ENCODE results near the gene FARP1.
A peak's percentile ranks its signal among the peaks of the same experiment; 100 is the strongest.

Gene FARP1

GRCh38 chr13:98142380-98143156 lies at the start of gene FARP1:
FARP1 (plus strand) TSS chr13:98143094; CDS start chr13:98213243, 70,149 bp downstream.
- DNase-seq (ENCODE audit: low spot score), result peak; percentile 91

DNA sequence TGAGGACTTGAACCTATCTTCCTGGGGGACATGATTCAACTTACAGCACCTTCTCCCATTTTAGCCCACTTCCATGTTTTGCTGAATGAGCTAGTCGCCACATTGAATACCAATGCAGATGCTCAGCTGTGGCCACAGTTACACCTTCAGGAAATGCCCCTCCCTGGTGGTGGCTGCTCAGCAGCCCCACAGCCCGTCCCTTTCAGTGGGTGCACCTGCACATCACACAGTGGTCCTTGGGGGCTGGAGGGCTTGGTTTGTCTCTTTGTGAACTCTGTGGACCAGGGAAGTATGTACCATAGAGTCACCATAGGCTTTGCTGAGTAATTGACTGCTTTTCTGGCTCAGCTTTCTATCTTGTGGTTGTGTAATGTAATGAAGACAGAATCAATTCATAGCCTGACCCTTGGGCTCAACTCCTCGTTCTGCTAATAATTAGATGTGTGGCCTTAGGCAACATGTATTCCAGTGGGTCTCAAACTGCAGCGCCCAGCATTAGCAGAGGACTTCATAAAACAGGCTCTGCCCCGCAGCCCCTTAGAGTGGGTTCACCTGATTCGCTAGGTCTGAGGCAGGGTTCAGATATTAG lies 48.1 kb upstream of the FARP1 start:
- no peak for DNase-seq (ENCODE audit: low spot score)

GRCh38 chr13:98096059-98096458 lies 46.8 kb upstream of the FARP1 start:
- DNase-seq (ENCODE audit: low spot score), result no peak

- no peak for DNase-seq (ENCODE audit: low spot score)
Measured at GRCh38 chr13:98097749-98098148, 45.1 kb upstream of the FARP1 start.

GRCh38 chr13:98098516-98098915 lies 44.4 kb upstream of the FARP1 start:
- DNase-seq (ENCODE audit: low spot score), result no peak

DNA sequence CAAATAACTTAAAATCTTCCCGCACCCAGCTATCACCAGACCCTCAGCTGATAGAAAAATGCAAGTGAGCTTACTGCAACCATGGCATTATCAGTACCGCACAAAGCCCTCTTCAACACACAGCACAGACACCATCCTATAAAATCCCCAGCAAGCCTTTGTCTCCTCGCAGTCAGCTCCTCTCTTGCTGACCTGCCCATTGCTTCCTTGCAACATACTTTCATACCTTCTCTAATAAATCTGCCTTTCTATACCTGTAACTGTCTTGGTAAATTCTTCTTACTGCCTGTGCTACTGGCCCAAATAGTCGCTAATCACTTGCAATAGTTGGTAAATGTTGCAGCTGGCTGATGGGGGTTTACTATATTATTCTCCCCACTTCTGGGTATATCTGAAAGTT lies 43.3 kb upstream of the FARP1 start:
- no peak for DNase-seq (ENCODE audit: low spot score)

GRCh38 chr13:98100481-98100880 lies 42.4 kb upstream of the FARP1 start:
- DNase-seq (ENCODE audit: low spot score), result no peak

GRCh38 chr13:98103531-98103930 lies 39.4 kb upstream of the FARP1 start:
- DNase-seq (ENCODE audit: low spot score), result no peak

- peak; percentile 18 for DNase-seq (ENCODE audit: low spot score)
Measured at GRCh38 chr13:98103942-98104880, 38.7 kb upstream of the FARP1 start.

- DNase-seq (ENCODE audit: low spot score), result peak; percentile 44
Measured at GRCh38 chr13:98105929-98106336, 37.0 kb upstream of the FARP1 start.

GRCh38 chr13:98108341-98108740 lies 34.6 kb upstream of the FARP1 start:
- DNase-seq (ENCODE audit: low spot score), result peak; percentile 21

DNA sequence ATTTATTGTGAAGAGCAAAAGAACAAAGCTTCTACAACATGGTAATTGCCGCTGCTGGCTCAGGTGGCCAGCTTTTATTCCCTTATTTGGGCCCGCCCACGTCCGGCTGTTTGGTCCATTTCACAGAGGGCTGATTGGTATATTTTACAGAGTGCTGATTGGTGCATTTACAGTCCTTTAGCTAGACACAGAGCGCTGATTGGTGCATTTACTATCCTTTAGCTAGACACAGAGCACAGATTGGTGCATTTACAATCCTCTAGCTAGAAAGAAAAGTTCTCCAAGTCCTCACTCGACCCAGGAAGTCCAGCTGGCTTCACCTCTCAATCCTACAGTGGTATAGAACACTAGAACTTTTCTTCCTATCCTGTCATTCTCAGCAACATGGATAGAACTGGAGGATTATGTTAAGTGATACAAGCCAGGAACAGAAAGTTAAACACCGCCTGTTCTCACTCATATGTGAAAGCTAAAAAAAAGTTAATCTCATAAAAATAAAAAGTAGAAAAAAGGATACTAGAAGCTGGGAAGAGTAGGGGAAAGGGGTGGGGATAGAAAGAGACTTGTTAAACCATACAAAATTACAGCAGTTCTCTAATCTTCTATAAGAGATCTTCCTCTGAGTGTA lies 33.6 kb upstream of the FARP1 start:
- no peak for DNase-seq (ENCODE audit: low spot score)

DNA sequence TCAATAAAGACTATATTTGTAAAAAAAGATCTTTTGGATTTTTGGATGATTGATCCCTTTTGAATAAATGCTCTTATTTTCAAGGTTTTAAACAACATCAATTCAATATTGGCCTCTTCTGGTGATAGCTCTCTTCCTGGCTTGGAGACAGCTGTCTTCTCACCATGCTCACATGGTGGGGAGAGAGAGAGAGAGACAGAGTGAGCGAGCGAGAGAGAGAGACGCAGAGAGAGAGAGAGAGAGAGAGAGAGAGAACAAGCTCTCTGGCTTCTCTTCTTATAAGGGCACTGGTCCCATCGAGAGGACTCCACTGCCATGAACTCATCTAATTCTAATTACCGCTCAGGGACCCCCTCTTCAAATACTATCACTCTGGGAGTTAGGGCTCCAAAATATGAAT lies 32.1 kb upstream of the FARP1 start:
- DNase-seq (ENCODE audit: low spot score), result no peak

DNA sequence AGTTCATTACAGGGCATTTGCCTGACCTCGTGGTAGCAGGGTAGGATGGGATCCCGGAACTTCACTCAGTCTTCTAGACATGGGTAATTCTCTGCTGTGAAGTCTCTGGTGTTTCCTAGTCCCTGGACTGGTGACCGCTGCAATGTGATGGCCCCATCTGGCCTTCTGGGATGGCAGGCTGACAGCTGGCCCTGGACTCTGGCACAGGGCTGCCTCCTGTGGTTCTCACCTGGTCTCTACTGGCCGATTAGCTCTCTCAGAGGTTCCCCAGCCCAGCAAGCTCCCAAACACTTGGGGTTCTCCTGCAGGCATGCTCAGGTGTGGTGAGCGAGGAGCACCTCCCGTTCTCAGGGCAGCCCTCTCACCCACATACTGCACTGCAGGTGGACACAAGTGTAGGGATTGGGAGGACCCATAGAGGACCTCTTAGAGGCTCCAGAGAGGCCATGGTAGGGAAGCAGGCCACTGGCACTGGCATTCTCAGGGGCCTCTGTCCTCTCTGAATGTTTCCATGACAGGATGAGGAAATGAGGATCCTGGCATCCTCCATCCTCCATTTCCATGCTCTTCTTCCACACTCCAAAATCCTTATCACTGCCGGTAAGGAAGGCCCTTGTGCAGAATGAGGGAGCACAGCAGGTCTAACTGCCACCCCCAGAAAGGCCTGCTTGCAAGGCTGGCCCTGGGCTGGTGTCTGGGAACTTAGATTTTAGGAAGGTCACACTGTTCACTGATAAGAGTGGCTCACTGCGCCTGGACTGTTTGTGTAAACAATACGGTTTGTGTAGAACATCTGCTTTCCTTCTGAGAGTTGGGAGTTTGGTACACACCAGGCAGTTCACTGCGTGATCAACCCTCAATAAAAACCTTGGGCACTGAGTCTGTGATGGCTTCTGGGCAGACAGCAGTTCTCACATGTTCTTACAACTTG lies 31.5 kb upstream of the FARP1 start:
- no peak for DNase-seq (ENCODE audit: low spot score)

DNA sequence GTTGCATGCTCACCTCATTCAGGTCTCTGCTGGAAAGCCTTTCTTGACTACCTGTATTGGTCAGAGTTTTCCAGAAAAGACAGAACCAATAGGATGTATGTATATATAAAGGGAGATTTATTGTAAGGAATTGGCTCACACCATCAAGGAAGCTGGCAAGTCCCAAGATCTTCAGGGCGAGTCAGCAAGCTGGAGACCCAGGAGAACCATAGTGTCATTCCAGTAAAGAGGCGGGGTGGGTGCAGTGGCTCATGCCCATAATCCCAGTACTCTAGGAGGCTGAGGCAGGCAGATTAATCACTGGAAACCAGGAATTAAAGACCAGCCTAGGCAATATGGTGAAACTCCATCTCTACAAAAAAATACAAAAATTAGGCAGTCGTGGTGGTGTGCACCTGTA lies 30.4 kb upstream of the FARP1 start:
- DNase-seq (ENCODE audit: low spot score), result no peak

DNA sequence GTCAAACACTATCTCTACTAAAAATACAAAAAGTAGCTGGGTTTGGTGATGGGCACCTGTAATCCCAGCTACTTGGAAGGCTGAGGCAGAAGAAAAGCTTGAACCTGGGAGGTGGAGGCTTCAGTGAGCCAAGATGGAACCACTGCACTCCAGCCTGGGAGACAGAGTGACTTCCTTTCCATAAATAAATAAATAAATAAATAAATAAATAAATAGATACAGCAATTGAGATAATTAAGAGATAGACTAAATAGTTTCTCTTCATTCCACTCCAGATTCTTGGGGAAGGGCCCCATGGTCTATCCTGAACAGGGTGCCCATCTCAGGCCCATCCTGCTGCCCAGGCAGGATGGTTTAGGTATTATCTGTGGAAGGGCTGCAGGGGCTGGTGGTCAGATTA lies 24.0 kb upstream of the FARP1 start:
- DNase-seq (ENCODE audit: low spot score), result no peak

- DNase-seq (ENCODE audit: low spot score), result no peak
Measured at GRCh38 chr13:98123176-98123575, 19.7 kb upstream of the FARP1 start.

GRCh38 chr13:98129059-98129746 lies 13.7 kb upstream of the FARP1 start:
- no peak for DNase-seq (ENCODE audit: low spot score)

- no peak for DNase-seq (ENCODE audit: low spot score)
Measured at GRCh38 chr13:98133946-98134345, 8.9 kb upstream of the FARP1 start.

- no peak for DNase-seq (ENCODE audit: low spot score)
Measured at GRCh38 chr13:98134901-98135300, 8.0 kb upstream of the FARP1 start.

- no peak for DNase-seq (ENCODE audit: low spot score)
Measured at GRCh38 chr13:98141091-98141490, 1.8 kb upstream of the FARP1 start.
